ENCODE results near the gene DRD2. TPM values are rescaled to one million over a fixed set of nuclear protein-coding genes. Genes with fewer than 3 reads are reported as not detected.
"Not testable (repeated sequence)": the region's sequence is repeated elsewhere in the genome, so short reads cannot be mapped to it uniquely, and the experiment has no call there.

Gene DRD2
- total RNA-seq (2014; rRNA removed; shearing (Covaris generic)), result not detected in 2 replicates

- Histone ChIP-seq H3K27me3 (replicated peaks) (peaks cover 6% of the 10 kb centered on the region; the same call in 1 of the 2 replicates), H3K36me3 (no peaks in the 10 kb centered on the region), H3K27ac (no peak within 1 kb of the TSS), H3K4me3 (peak within 1 kb of the TSS; percentile 23), H3K4me1 (replicated peaks) (peaks cover 10% of the 10 kb centered on the region), H3K9me3 (replicated peaks) (no peaks in the 10 kb centered on the region)
- DNase-seq (ENCODE audit: low read depth in 1 of 2, low spot score in 2 of 2), result no peak
These were observed at the start of gene DRD2 for GRCh38 chr11:113475160-113475761. DRD2 (minus strand) TSS chr11:113475398; CDS start chr11:113424651, 50,747 bp downstream.

GRCh38 chr11:113523906-113524305 is 48.7 kb upstream of the DRD2 start:
- not testable (repeated sequence) for H3K36me3 ChIP-seq; DNase-seq (ENCODE audit: low read depth in 1 of 2, low spot score in 2 of 2); H3K4me1 ChIP-seq (replicated peaks); H3K4me3 ChIP-seq; H3K27me3 ChIP-seq (replicated peaks); H3K9me3 ChIP-seq (replicated peaks); H3K27ac ChIP-seq

- H3K27ac ChIP-seq, result no peak overlapping the region
- H3K9me3 ChIP-seq (replicated peaks), result no peaks in the 10 kb centered on the region
- no peak for DNase-seq (ENCODE audit: low read depth in 1 of 2, low spot score in 2 of 2)
- no peaks in the 10 kb centered on the region for H3K36me3 ChIP-seq
- no peaks in the 10 kb centered on the region for H3K4me1 ChIP-seq (replicated peaks)
- H3K27me3 ChIP-seq (replicated peaks), result no peaks in the 10 kb centered on the region
- no peak overlapping the region for H3K4me3 ChIP-seq
These were observed 46.7 kb upstream of the DRD2 start for GRCh38 chr11:113521737-113522517.

- DNase-seq (ENCODE audit: low read depth in 1 of 2, low spot score in 2 of 2), result no peak
- Histone ChIP-seq H3K27me3 (replicated peaks) (no peaks in the 10 kb centered on the region), H3K36me3 (no peaks in the 10 kb centered on the region), H3K9me3 (replicated peaks) (no peaks in the 10 kb centered on the region), H3K27ac (no peak overlapping the region), H3K4me1 (replicated peaks) (no peaks in the 10 kb centered on the region), H3K4me3 (no peak overlapping the region)
These were observed 44.9 kb upstream of the DRD2 start for GRCh38 chr11:113519989-113520613.

- H3K4me3 ChIP-seq, result no peak overlapping the region
- no peaks in the 10 kb centered on the region for H3K27me3 ChIP-seq (replicated peaks)
- H3K9me3 ChIP-seq (replicated peaks), result no peaks in the 10 kb centered on the region
- no peaks in the 10 kb centered on the region for H3K36me3 ChIP-seq
- H3K4me1 ChIP-seq (replicated peaks), result no peaks in the 10 kb centered on the region
- no peak for DNase-seq (ENCODE audit: low read depth in 1 of 2, low spot score in 2 of 2)
- H3K27ac ChIP-seq, result no peak overlapping the region
These were observed 43.7 kb upstream of the DRD2 start for GRCh38 chr11:113518716-113519495.

- no peak overlapping the region for H3K27ac ChIP-seq
- no peak for DNase-seq (ENCODE audit: low read depth in 1 of 2, low spot score in 2 of 2)
- H3K4me1 ChIP-seq (replicated peaks), result no peaks in the 10 kb centered on the region
- no peaks in the 10 kb centered on the region for H3K36me3 ChIP-seq
- no peaks in the 10 kb centered on the region for H3K9me3 ChIP-seq (replicated peaks)
- H3K27me3 ChIP-seq (replicated peaks), result no peaks in the 10 kb centered on the region
- no peak overlapping the region for H3K4me3 ChIP-seq
These were observed 42.2 kb upstream of the DRD2 start for GRCh38 chr11:113517361-113517760.

- Histone ChIP-seq H3K4me1 (replicated peaks) (no peaks in the 10 kb centered on the region), H3K27ac (no peak overlapping the region), H3K4me3 (no peak overlapping the region), H3K36me3 (no peaks in the 10 kb centered on the region), H3K27me3 (replicated peaks) (no peaks in the 10 kb centered on the region), H3K9me3 (replicated peaks) (no peaks in the 10 kb centered on the region)
- DNase-seq (ENCODE audit: low read depth in 1 of 2, low spot score in 2 of 2), result no peak
These were observed 39.7 kb upstream of the DRD2 start for GRCh38 chr11:113514856-113515255.

- H3K27me3 ChIP-seq (replicated peaks), result no peaks in the 10 kb centered on the region
- no peak overlapping the region for H3K27ac ChIP-seq
- H3K4me1 ChIP-seq (replicated peaks), result no peaks in the 10 kb centered on the region
- no peak overlapping the region for H3K4me3 ChIP-seq
- no peaks in the 10 kb centered on the region for H3K36me3 ChIP-seq
- H3K9me3 ChIP-seq (replicated peaks), result no peaks in the 10 kb centered on the region
- no peak for DNase-seq (ENCODE audit: low read depth in 1 of 2, low spot score in 2 of 2)
These were observed 32.1 kb upstream of the DRD2 start for GRCh38 chr11:113507341-113507740.

GRCh38 chr11:113506893-113507292 is 31.7 kb upstream of the DRD2 start:
- H3K36me3 ChIP-seq, result no peaks in the 10 kb centered on the region
- H3K27ac ChIP-seq, result no peak overlapping the region
- no peaks in the 10 kb centered on the region for H3K4me1 ChIP-seq (replicated peaks)
- H3K9me3 ChIP-seq (replicated peaks), result no peaks in the 10 kb centered on the region
- H3K27me3 ChIP-seq (replicated peaks), result no peaks in the 10 kb centered on the region
- H3K4me3 ChIP-seq, result no peak overlapping the region
- no peak for DNase-seq (ENCODE audit: low read depth in 1 of 2, low spot score in 2 of 2)

- Histone ChIP-seq H3K4me3 (no peak overlapping the region), H3K27me3 (replicated peaks) (no peaks in the 10 kb centered on the region), H3K27ac (no peak overlapping the region)
These were observed 31.3 kb upstream of the DRD2 start for GRCh38 chr11:113506461-113506860.

GRCh38 chr11:113505541-113506375 is 30.6 kb upstream of the DRD2 start:
- H3K27me3 ChIP-seq (replicated peaks), result no peaks in the 10 kb centered on the region
- H3K36me3 ChIP-seq, result no peaks in the 10 kb centered on the region
- H3K27ac ChIP-seq, result no peak overlapping the region
- no peaks in the 10 kb centered on the region for H3K9me3 ChIP-seq (replicated peaks)
- H3K4me1 ChIP-seq (replicated peaks), result no peaks in the 10 kb centered on the region
- H3K4me3 ChIP-seq, result no peak overlapping the region
- DNase-seq (ENCODE audit: low read depth in 1 of 2, low spot score in 2 of 2), result no peak

More at GRCh38 chr11:113506461-113506860, 31.3 kb upstream of the DRD2 start:
- Histone ChIP-seq H3K4me1 (replicated peaks) (no peaks in the 10 kb centered on the region), H3K9me3 (replicated peaks) (no peaks in the 10 kb centered on the region), H3K36me3 (no peaks in the 10 kb centered on the region)
- DNase-seq (ENCODE audit: low read depth in 1 of 2, low spot score in 2 of 2), result no peak

- H3K27ac ChIP-seq, result no peak overlapping the region
- no peak overlapping the region for H3K4me3 ChIP-seq
- DNase-seq (ENCODE audit: low read depth in 1 of 2, low spot score in 2 of 2), result no peak
- H3K27me3 ChIP-seq (replicated peaks), result no peaks in the 10 kb centered on the region
- H3K4me1 ChIP-seq (replicated peaks), result no peaks in the 10 kb centered on the region
- H3K9me3 ChIP-seq (replicated peaks), result no peaks in the 10 kb centered on the region
- H3K36me3 ChIP-seq, result no peaks in the 10 kb centered on the region
These were observed 29.8 kb upstream of the DRD2 start for GRCh38 chr11:113505046-113505445.

GRCh38 chr11:113504586-113504985 is 29.4 kb upstream of the DRD2 start:
- Histone ChIP-seq H3K4me3 (no peak overlapping the region), H3K27me3 (replicated peaks) (no peaks in the 10 kb centered on the region), H3K4me1 (replicated peaks) (no peaks in the 10 kb centered on the region), H3K36me3 (no peaks in the 10 kb centered on the region), H3K27ac (no peak overlapping the region), H3K9me3 (replicated peaks) (no peaks in the 10 kb centered on the region)
- no peak for DNase-seq (ENCODE audit: low read depth in 1 of 2, low spot score in 2 of 2)

Measured in SJSA1 (cell line).